Measurements from ENCODE around the gene FOSL2. TPM values are rescaled to one million over a fixed set of nuclear protein-coding genes. Genes with fewer than 3 reads are reported as not detected.

The FOSL2 gene
- polyA plus RNA-seq, 1 of the 3 experiments (the other 2 are of a cell fraction) = 41.7 TPM

DNA sequence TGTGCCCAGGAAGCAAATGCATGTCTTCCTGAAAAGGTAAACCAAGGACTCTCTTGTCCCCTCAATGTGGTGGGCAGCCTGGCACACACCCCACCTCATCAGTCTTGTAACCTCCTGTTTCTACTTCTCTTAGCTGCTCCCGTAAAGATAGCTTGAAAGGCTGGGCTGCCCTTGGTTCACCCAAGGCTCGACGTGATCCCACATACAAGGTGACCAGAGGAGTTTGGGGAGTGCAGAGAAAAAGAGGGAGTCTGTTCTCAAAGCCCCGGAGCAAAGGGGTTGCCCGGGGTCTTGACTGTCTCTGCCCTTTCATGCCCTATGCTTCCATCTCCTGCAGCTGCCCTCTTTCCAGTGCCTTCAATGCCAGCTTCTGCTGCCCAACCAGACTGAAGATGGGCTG lies 18.3 kb upstream of the FOSL2 start:
- no peak overlapping the region for H3K9ac ChIP-seq
- H2AFZ ChIP-seq (ENCODE audit: low read depth) = no peak overlapping the region
- 70% methylated on average over 5 of the region's 5 CpGs for WGBS (ENCODE audit: low lambda C conversion rate)
- H3K9me3 ChIP-seq = no peaks in the 10 kb centered on the region
- ChIA-PET POLR2A (no interaction called here), CTCF (interaction anchor here (1.2 kb wide), 1 partner anchor 651 kb away, joined by 3 read pairs; no protein-coding TSS in a partner anchor)
- no peak overlapping the region for H3K27ac ChIP-seq (ENCODE audit: low read depth in 2 of 2, low read length in 1 of 2)
- H3K9me2 ChIP-seq = no peaks in the 10 kb centered on the region
- no peak overlapping the region for H3K4me3 ChIP-seq (ENCODE audit: low read depth in 2 of 2, low read length in 1 of 2)
- H3K4me1 ChIP-seq (ENCODE audit: control insufficient read depth in 1 of 2, insufficient read depth in 2 of 2, low read depth in 1 of 2, low read length in 1 of 2) = no peaks in the 10 kb centered on the region; a peak in 1 of 4 replicates
- no peak overlapping the region for H3K4me2 ChIP-seq
- H3K79me2 ChIP-seq (ENCODE audit: insufficient read depth) = no peaks in the 10 kb centered on the region
- H3F3A ChIP-seq (replicated peaks; ENCODE audit: insufficient read depth) = no peaks in the 10 kb centered on the region
- no peaks in the 10 kb centered on the region for H3K27me3 ChIP-seq (ENCODE audit: insufficient read depth)
- TF ChIP-seq TEAD4 (IDR thresholded peaks at IDR 0.05; ENCODE audit: borderline replicate concordance, insufficient read depth) = no peak
- TF ChIP-seq, protein P1, sequence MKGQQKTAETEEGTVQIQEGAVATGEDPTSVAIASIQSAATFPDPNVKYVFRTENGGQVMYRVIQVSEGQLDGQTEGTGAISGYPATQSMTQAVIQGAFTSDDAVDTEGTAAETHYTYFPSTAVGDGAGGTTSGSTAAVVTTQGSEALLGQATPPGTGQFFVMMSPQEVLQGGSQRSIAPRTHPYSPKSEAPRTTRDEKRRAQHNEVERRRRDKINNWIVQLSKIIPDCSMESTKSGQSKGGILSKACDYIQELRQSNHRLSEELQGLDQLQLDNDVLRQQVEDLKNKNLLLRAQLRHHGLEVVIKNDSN (IDR thresholded peaks at IDR 0.05; ENCODE audit: borderline replicate concordance, low read depth) = no peak
- no peak for TF ChIP-seq CHD2 (IDR thresholded peaks at IDR 0.05; ENCODE audit: low read length, partially characterized antibody)
- TF ChIP-seq POLR2AphosphoS5 (IDR thresholded peaks at IDR 0.05; ENCODE audit: low read depth, low read length) = no peak
- no peak for DNase-seq
- H3K36me3 ChIP-seq (replicated peaks in 1 of 2; ENCODE audit: control insufficient read depth in 1 of 2, insufficient read depth in 2 of 2, low read length in 1 of 2) = no peaks in the 10 kb centered on the region
- H4K20me1 ChIP-seq (ENCODE audit: insufficient read depth) = no peaks in the 10 kb centered on the region

DNA sequence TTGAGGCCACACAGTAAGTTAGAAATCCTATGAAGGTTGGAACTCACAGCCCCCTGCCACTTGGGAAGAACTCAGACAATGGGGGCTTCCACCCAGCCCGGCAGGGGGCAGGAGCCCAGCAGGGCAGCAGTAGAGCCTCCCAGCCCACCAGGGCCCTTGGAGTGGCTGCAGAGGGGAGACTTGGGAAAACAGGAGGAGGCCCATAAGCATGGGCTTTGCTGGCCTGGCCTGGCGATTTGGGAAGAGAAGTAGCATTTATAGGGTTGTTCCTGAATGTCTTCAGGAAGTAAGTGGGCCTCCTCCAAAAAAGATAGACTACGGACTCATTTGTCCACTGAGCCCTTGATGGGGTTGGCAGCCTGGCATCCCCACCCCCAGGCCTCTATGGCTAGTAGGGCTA lies 17.4 kb upstream of the FOSL2 start:
- no peak for TF ChIP-seq EZH2phosphoT487 (IDR thresholded peaks at IDR 0.05; ENCODE audit: borderline replicate concordance, low read depth)
- Histone ChIP-seq H3K79me2 (ENCODE audit: insufficient read depth) (no peaks in the 10 kb centered on the region), H3K4me1 (ENCODE audit: control insufficient read depth in 1 of 2, insufficient read depth in 2 of 2, low read depth in 1 of 2, low read length in 1 of 2) (no peaks in the 10 kb centered on the region; a peak in 1 of 4 replicates), H3K4me3 (ENCODE audit: low read depth in 2 of 2, low read length in 1 of 2) (no peak overlapping the region), H3K4me2 (no peak overlapping the region), H3F3A (replicated peaks; ENCODE audit: insufficient read depth) (no peaks in the 10 kb centered on the region), H3K27me3 (ENCODE audit: insufficient read depth) (no peaks in the 10 kb centered on the region), H3K27ac (ENCODE audit: low read depth in 2 of 2, low read length in 1 of 2) (no peak overlapping the region), H3K36me3 (replicated peaks in 1 of 2; ENCODE audit: control insufficient read depth in 1 of 2, insufficient read depth in 2 of 2, low read length in 1 of 2) (no peaks in the 10 kb centered on the region), H2AFZ (ENCODE audit: low read depth) (no peak overlapping the region), H4K20me1 (ENCODE audit: insufficient read depth) (no peaks in the 10 kb centered on the region), H3K9me3 (no peaks in the 10 kb centered on the region), H3K9ac (no peak overlapping the region), H3K9me2 (no peaks in the 10 kb centered on the region)
- ChIA-PET CTCF (no interaction called here), POLR2A (interaction anchor here (0.6 kb wide), 1 partner anchor 15 kb away, joined by 3 read pairs; no protein-coding TSS in a partner anchor)
- no peak for DNase-seq
- WGBS (ENCODE audit: low lambda C conversion rate) = 96% methylated on average over 3 of the region's 3 CpGs

DNA sequence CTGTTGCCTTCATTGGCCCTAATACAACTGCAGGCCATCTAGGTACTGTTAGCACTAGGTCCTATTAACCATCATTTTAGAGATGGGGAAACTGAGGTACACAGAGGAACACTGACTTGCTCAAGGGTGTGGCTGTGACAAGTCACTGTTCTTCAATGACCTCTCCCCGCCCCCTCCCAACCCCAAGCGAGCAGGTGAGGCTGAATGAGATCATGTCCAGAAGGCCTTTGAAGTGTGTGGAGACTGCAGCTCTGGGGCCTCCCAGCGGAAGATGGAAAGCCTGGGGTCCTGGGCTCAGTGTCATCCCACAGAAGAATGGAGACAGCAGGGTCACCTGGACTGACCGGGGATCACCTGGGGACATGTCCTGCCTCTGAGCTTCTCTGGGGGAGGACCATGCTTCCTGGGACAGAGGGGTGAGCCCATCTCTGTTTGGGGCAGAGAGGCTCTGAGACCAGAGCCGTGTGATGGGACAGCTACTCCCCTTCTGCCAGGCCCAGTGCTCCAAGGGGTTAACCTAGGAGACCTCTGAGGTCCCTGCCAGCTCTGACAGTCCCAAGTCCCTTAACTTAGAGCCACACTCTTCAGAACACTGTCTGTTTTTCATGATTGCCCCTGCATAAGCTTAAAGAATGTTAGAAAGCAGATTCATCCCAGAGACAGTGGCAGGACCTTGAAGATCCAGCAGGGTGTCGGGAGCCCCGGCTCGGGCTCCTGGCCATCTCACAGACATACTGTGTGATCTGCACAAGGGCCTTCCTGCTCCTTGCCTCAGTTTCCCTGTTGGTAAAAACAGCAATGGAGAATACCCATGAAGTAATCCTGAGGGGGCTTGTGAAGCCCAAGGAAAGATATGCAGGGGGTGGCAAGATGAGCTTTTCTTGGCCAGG lies 16.7 kb upstream of the FOSL2 start:
- WGBS (ENCODE audit: low lambda C conversion rate) = 93% methylated on average over 8 of the region's 8 CpGs
- TF ChIP-seq GATA2 (CRISPR knock-in tag; IDR thresholded peaks at IDR 0.05) (no peak), MXI1 (IDR thresholded peaks at IDR 0.05; ENCODE audit: low read depth, low read length) (no peak), NRF1 (IDR thresholded peaks at IDR 0.05; ENCODE audit: low read depth, low read length) (no peak), GABPA (IDR thresholded peaks at IDR 0.05; ENCODE audit: low read depth) (no peak), SMC3 (IDR thresholded peaks at IDR 0.05; ENCODE audit: low read depth, low read length) (no peak), RXRA (IDR thresholded peaks at IDR 0.05; ENCODE audit: borderline replicate concordance, low read depth) (no peak), SIN3A (IDR thresholded peaks at IDR 0.05; ENCODE audit: borderline replicate concordance, low read depth, low read length) (no peak)
- TF ChIP-seq, protein P2, sequence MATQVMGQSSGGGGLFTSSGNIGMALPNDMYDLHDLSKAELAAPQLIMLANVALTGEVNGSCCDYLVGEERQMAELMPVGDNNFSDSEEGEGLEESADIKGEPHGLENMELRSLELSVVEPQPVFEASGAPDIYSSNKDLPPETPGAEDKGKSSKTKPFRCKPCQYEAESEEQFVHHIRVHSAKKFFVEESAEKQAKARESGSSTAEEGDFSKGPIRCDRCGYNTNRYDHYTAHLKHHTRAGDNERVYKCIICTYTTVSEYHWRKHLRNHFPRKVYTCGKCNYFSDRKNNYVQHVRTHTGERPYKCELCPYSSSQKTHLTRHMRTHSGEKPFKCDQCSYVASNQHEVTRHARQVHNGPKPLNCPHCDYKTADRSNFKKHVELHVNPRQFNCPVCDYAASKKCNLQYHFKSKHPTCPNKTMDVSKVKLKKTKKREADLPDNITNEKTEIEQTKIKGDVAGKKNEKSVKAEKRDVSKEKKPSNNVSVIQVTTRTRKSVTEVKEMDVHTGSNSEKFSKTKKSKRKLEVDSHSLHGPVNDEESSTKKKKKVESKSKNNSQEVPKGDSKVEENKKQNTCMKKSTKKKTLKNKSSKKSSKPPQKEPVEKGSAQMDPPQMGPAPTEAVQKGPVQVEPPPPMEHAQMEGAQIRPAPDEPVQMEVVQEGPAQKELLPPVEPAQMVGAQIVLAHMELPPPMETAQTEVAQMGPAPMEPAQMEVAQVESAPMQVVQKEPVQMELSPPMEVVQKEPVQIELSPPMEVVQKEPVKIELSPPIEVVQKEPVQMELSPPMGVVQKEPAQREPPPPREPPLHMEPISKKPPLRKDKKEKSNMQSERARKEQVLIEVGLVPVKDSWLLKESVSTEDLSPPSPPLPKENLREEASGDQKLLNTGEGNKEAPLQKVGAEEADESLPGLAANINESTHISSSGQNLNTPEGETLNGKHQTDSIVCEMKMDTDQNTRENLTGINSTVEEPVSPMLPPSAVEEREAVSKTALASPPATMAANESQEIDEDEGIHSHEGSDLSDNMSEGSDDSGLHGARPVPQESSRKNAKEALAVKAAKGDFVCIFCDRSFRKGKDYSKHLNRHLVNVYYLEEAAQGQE (IDR thresholded peaks at IDR 0.05; ENCODE audit: low read depth, low read length) = no peak
- TF ChIP-seq, protein P3, sequence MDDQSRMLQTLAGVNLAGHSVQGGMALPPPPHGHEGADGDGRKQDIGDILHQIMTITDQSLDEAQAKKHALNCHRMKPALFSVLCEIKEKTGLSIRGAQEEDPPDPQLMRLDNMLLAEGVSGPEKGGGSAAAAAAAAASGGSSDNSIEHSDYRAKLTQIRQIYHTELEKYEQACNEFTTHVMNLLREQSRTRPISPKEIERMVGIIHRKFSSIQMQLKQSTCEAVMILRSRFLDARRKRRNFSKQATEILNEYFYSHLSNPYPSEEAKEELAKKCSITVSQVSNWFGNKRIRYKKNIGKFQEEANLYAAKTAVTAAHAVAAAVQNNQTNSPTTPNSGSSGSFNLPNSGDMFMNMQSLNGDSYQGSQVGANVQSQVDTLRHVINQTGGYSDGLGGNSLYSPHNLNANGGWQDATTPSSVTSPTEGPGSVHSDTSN (IDR thresholded peaks at IDR 0.05) = no peak
- TF ChIP-seq, protein P4, sequence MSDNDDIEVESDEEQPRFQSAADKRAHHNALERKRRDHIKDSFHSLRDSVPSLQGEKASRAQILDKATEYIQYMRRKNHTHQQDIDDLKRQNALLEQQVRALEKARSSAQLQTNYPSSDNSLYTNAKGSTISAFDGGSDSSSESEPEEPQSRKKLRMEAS (IDR thresholded peaks at IDR 0.05; ENCODE audit: low read depth) = no peak

More for the DNA sequence above, 16.7 kb upstream of the FOSL2 start:
- no peaks in the 10 kb centered on the region for H3K36me3 ChIP-seq (replicated peaks in 1 of 2; ENCODE audit: control insufficient read depth in 1 of 2, insufficient read depth in 2 of 2, low read length in 1 of 2)
- POLR2A ChIA-PET = interaction anchor here (0.6 kb wide), 1 partner anchor 14 kb away, joined by 3 read pairs; no protein-coding TSS in a partner anchor
- H4K20me1 ChIP-seq (ENCODE audit: insufficient read depth) = no peaks in the 10 kb centered on the region
- no peak overlapping the region for H3K4me2 ChIP-seq
- no peak overlapping the region for H3K9ac ChIP-seq
- CTCF ChIA-PET = no interaction called here
- no peaks in the 10 kb centered on the region for H3F3A ChIP-seq (replicated peaks; ENCODE audit: insufficient read depth)
- H3K4me3 ChIP-seq (ENCODE audit: low read depth in 2 of 2, low read length in 1 of 2) = no peak overlapping the region
- H3K27me3 ChIP-seq (ENCODE audit: insufficient read depth) = no peaks in the 10 kb centered on the region
- DNase-seq = no peak
- H3K9me3 ChIP-seq = no peaks in the 10 kb centered on the region
- H3K79me2 ChIP-seq (ENCODE audit: insufficient read depth) = no peaks in the 10 kb centered on the region
- no peak overlapping the region for H2AFZ ChIP-seq (ENCODE audit: low read depth)
- H3K9me2 ChIP-seq = no peaks in the 10 kb centered on the region
- no peaks in the 10 kb centered on the region; a peak in 1 of 4 replicates for H3K4me1 ChIP-seq (ENCODE audit: control insufficient read depth in 1 of 2, insufficient read depth in 2 of 2, low read depth in 1 of 2, low read length in 1 of 2)
- no peak overlapping the region for H3K27ac ChIP-seq (ENCODE audit: low read depth in 2 of 2, low read length in 1 of 2)
